OCI-M2 (cell line): ENCODE measurements around the gene PRDX2.

ENCODE experiments used
- DNase-seq: peaks from one replicate; lab custom pipeline; 2025; ENCODE audit not compliant: unreplicated experiment; lab: John Stamatoyannopoulos, UW

PRDX2 gene

GRCh38 chr19:12754465-12755196 lies 47.0 kb downstream of the PRDX2 start:
- DNase-seq, result no peak

GRCh38 chr19:12752056-12752781 lies 49.4 kb downstream of the PRDX2 start:
- DNase-seq, result no peak

GRCh38 chr19:12751635-12752034 lies 50.0 kb downstream of the PRDX2 start, which contains the start of gene BEST2:
TSS of gene BEST2 (plus strand) at chr19:12751791. CDS start at chr19:12752593, 802 bp downstream.
- no peak for DNase-seq

GRCh38 chr19:12750851-12751250 lies 50.7 kb downstream of the PRDX2 start:
- no peak for DNase-seq

GRCh38 chr19:12749938-12750521 lies 51.6 kb downstream of the PRDX2 start:
- DNase-seq, result no peak

GRCh38 chr19:12748489-12748888 lies 53.1 kb downstream of the PRDX2 start:
- no peak for DNase-seq
